Activated T-cell treated with anti-CD3 and anti-CD28 coated beads, Interleukin-2, amount 50 U/mL, for 72 hours (primary cell): ENCODE data around the gene MECR. TPM values are rescaled to one million over a fixed set of nuclear protein-coding genes. Genes with fewer than 3 reads are reported as not detected.

Experiments used
- ATAC-seq, 2 donors: fragments of 150-1000 bp; cut with Tn5 transposase; replicated peaks in 1 of 2; 2 replicates each; pipeline ENCODE4 v1.10.0; 2021; ENCODE audit warnings: moderate library complexity in 2 of 2, mild to moderate bottlenecking in 1 of 2
- DNase-seq, 2 donors: peaks; one replicate each; pipeline ENCODE4 v3.0.0; 2021 to 2022; ENCODE audit warnings: mixed read lengths in 1 of 2
- H3K27ac Mint-ChIP-seq: one replicate; pipeline ENCODE4 v1.8.0; 2022; ENCODE audit warnings: mild to moderate bottlenecking, moderate library complexity, mixed read lengths
- H3K27me3 Mint-ChIP-seq: one replicate; pipeline ENCODE4 v1.8.0; 2022; ENCODE audit warnings: low read depth, mixed read lengths
- H3K36me3 Mint-ChIP-seq, 2 donors: one replicate each; pipeline ENCODE4 v1.8.0; 2022; ENCODE audit warnings: mixed read lengths in 2 of 2, mild to moderate bottlenecking in 1 of 2; ENCODE audit not compliant: insufficient read depth in 2 of 2
- H3K4me1 Mint-ChIP-seq: one replicate; pipeline ENCODE4 v1.8.0; 2022; ENCODE audit warnings: low read depth, mixed read lengths
- H3K4me3 Mint-ChIP-seq, 2 donors: one replicate each; pipeline ENCODE4 v1.8.0; 2022; ENCODE audit warnings: mild to moderate bottlenecking in 2 of 2, mixed read lengths in 2 of 2, moderate library complexity in 2 of 2
- H3K9me3 Mint-ChIP-seq, 2 donors: one replicate each; pipeline ENCODE4 v1.8.0; 2022; ENCODE audit warnings: mixed read lengths in 2 of 2
- total RNA-seq, 2 donors: library from RNA; stranded (reverse); gene quantifications; one replicate each; pipeline ENCODE4 v1.2.3, GENCODE V29; 2022

Gene MECR
- total RNA-seq, 2 donors from 2014 or later: 23.5 to 37.0 TPM

DNA sequence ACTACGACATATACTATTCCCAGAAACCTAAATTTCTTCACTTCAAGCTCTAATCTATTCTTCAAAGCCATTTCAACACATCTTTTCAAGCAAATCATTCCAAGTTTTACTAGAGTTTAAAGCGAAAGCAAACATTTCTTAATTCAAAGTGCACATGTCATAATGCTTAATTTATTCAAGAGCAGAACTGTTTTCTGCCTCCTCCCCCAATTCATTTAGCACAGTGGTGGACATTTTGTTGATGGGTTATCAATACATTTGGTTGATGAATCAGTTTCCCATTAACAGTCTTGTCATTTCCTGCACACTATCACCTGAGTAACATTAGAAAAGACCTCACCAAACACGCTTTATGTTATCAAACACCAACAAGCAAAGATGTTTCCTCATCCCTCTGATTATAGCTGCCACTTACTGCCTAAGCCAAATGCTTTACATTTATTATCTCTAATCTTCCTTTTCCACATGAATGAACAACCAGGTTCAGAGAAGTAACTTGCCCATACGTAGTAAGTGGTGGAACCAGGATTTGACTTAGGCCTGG, 51.0 kb downstream of the MECR start:
- no peak for DNase-seq
- H3K27me3 Mint-ChIP-seq: no peaks in the 10 kb centered on the region

GRCh38 chr1:29177022-29177705, 53.6 kb downstream of the MECR start:
- Mint-ChIP-seq H3K36me3 (peaks cover 15 to 53% of the 10 kb centered on the region in 2 donors), H3K27ac (peak overlapping the region; percentile 52), H3K4me1 (peaks cover 61% of the 10 kb centered on the region), H3K4me3 (peak overlapping the region; percentile 60 to 66), H3K27me3 (no peaks in the 10 kb centered on the region), H3K9me3 (no peaks in the 10 kb centered on the region)
- DNase-seq (no peak), ATAC-seq (no peak)

More for the DNA sequence above, 51.0 kb downstream of the MECR start:
- Mint-ChIP-seq H3K4me3 (peak overlapping the region; percentile 91 to 99), H3K36me3 (peaks cover 15 to 44% of the 10 kb centered on the region in 2 donors), H3K9me3 (no peaks in the 10 kb centered on the region), H3K27ac (peak overlapping the region; percentile 98), H3K4me1 (peaks cover 56% of the 10 kb centered on the region)
- no peak for ATAC-seq

DNA sequence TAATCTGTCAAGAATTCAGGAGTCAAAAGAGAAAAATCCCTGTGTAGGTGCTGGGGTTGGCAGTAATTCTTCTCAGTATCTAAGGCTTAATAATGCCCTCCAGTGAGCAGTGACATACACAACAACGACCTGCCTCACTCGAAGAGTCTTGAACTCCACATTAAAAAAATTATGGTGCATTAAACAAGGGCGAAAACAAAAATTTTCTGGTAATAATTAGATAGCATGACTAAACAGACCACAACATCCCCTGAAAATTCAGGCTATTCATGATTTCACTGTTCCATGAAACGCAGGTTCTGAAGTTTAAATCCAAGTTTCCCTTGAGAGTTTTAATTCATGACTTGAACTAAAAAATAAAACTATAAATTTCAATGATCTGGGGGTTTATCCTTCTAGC, 54.2 kb downstream of the MECR start:
- H3K9me3 Mint-ChIP-seq: no peaks in the 10 kb centered on the region
- peaks cover 65% of the 10 kb centered on the region for H3K4me1 Mint-ChIP-seq
- H3K36me3 Mint-ChIP-seq: peaks cover 15 to 53% of the 10 kb centered on the region in 2 donors
- peak overlapping the region in 1 of 2 donors; percentile 53 for H3K4me3 Mint-ChIP-seq
- DNase-seq (no peak), ATAC-seq (no peak)
- H3K27ac Mint-ChIP-seq: no peak overlapping the region
- H3K27me3 Mint-ChIP-seq: no peaks in the 10 kb centered on the region

DNA sequence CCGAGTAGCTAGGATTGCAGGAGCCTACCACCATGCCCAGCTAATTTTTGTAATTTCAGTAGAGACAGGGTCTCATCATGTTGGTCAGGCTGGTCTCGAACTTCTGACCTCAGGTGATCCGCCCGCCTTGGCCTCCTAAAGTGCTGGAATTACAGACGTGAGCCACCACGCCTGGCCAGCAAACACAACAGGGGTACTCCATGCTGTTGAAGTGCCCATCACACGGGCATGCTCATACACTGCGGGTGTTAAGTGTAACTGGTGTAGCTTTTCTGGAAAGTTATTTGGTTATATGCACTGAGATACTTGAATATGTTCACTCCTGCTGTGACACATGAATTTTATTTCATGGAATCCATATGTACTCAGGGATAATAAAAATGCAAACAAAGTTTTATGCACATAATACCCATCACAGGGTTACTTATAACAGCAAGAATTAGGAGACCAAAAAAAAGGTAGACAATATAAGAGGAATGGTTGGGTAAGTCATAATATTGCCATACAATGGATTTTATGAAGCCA, 58.3 kb downstream of the MECR start:
- no peak for DNase-seq
- H3K27ac Mint-ChIP-seq: no peak overlapping the region
- H3K4me3 Mint-ChIP-seq: peak overlapping the region in 1 of 2 donors; percentile 2
- no peaks in the 10 kb centered on the region for H3K27me3 Mint-ChIP-seq
- peaks cover 8 to 41% of the 10 kb centered on the region in 2 donors for H3K36me3 Mint-ChIP-seq
- ATAC-seq: no peak
- H3K4me1 Mint-ChIP-seq: peaks cover 63% of the 10 kb centered on the region
- no peaks in the 10 kb centered on the region for H3K9me3 Mint-ChIP-seq

DNA sequence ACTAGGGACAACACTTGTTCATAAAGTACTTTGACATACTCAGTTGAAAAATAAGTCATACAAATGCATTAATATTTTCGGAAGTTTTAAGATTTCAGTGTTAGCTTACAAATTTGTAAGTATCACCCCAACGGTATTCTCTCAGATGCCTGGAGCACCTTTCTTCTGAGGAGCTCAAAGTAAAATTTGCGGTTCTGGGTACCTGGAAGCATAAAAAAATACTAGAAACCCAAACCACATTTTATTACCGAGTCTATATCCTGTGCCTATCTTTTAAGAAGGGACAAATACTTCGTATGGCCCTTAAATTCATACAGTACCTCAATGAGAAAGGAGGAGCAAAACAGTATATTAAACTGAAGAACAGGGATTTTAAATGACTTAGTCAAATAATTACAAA, 59.2 kb downstream of the MECR start:
- H3K4me1 Mint-ChIP-seq: peaks cover 59% of the 10 kb centered on the region
- H3K27me3 Mint-ChIP-seq: no peaks in the 10 kb centered on the region
- peaks cover 7 to 40% of the 10 kb centered on the region in 2 donors for H3K36me3 Mint-ChIP-seq
- peak overlapping the region in 1 of 2 donors; percentile 59 for H3K4me3 Mint-ChIP-seq
- DNase-seq (no peak), ATAC-seq (no peak)
- no peaks in the 10 kb centered on the region for H3K9me3 Mint-ChIP-seq
- peak overlapping the region; percentile 68 for H3K27ac Mint-ChIP-seq

DNA sequence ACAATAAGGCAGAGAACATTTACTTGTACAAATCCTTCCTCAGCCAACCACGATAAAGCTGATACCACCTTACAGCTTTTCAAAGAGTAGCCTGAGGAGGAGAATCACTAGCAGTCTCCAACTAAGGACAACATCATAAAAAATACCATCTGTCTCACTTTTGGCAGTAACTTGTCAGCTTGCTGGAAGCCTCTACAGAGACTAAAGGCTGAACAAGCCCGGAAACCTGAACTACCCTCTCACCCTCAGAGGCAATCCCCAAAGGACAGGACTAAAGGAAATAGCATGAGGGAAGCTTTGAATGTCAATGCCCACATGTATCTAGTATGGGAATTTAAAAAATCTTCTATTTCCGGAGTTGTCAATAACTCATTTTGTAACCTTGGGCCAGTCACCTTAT, 59.6 kb downstream of the MECR start:
- H3K9me3 Mint-ChIP-seq: no peaks in the 10 kb centered on the region
- peak overlapping the region; percentile 5 to 59 for H3K4me3 Mint-ChIP-seq
- DNase-seq (no peak), ATAC-seq (no peak)
- H3K27ac Mint-ChIP-seq: peak overlapping the region; percentile 35
- H3K4me1 Mint-ChIP-seq: peaks cover 56% of the 10 kb centered on the region
- H3K27me3 Mint-ChIP-seq: no peaks in the 10 kb centered on the region
- peaks cover 8 to 38% of the 10 kb centered on the region in 2 donors for H3K36me3 Mint-ChIP-seq

DNA sequence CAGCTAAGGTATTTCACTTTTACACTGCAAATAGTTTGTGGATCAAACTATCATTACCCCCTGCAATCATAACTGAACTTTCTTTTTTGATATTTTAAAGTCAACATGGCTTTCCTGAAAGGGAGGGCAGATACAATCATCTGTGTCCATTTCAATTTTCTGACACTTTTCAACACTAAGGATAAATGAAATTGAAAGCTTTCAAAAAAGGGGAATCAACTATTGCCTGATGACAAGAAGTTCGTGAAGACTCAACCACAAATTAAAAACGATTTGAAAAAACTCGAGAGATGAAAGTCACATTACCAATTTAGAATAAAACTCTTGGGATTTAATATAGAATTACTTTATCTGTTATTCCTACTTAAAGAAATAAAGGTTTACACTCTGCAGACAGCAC, 60.8 kb downstream of the MECR start:
- DNase-seq: no peak
- no peaks in the 10 kb centered on the region for H3K9me3 Mint-ChIP-seq
- no peaks in the 10 kb centered on the region for H3K27me3 Mint-ChIP-seq
- H3K4me3 Mint-ChIP-seq: peak overlapping the region in 1 of 2 donors; percentile 40
- peaks cover 62% of the 10 kb centered on the region for H3K4me1 Mint-ChIP-seq
- H3K36me3 Mint-ChIP-seq: peaks cover 9 to 38% of the 10 kb centered on the region in 2 donors
- ATAC-seq: no peak
- H3K27ac Mint-ChIP-seq: peak overlapping the region; percentile 46

DNA sequence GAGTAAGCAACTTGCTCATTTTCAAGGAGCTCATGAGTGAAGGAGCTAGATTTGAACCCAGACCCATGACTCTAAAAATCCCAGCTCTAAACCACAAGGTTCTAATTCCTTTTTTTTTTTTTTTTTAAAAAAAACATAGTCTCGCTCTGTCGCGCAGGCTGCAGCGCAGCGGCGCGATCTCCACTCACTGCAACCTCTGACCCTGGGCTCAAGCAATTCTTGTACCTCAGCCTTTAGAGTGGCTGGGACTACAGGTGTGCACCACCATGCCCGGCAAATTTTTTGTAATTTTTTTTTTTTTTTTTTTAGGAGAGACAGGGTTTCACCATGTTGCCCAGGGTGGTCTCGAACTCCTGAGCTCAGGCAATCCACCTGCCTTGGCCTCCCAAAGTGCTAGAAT, 62.8 kb downstream of the MECR start:
- Mint-ChIP-seq H3K36me3 (peaks cover 10 to 38% of the 10 kb centered on the region in 2 donors), H3K27me3 (no peaks in the 10 kb centered on the region), H3K9me3 (no peaks in the 10 kb centered on the region), H3K4me1 (peaks cover 65% of the 10 kb centered on the region), H3K4me3 (no peak overlapping the region), H3K27ac (no peak overlapping the region)
- ATAC-seq (no peak), DNase-seq (no peak)

DNA sequence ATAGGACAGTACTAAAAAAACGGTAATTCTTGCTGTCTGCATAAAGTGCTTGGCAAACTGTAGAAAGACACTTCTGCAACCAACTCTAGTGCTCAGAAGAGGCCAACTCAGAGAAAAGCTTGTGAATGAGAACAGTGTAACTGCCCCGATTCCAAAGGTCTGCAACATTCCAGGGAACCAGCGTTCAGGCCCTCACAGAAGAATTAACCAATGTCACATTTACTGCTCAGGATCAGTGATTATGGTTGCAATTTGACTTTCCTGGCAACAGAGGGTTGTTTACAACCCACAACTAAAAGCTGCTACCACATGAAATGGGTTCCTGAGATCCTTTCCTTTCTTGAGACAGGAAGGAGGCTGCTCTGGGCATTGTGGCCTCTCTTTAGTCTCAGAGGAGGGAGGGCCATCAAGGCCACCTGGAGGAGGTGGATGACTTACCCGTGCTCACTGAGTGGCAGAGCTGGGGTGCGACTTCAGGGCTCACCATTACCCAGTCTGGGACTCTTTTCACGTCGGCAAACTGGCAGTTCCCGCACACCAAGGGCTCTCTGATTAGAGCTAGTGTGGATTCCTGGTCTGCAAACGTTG, 64.3 kb downstream of the MECR start:
- ATAC-seq (peak; percentile 19 to 41), DNase-seq (no peak)
- peaks cover 50% of the 10 kb centered on the region for H3K4me1 Mint-ChIP-seq
- H3K27ac Mint-ChIP-seq: peak overlapping the region; percentile 50
- H3K27me3 Mint-ChIP-seq: no peaks in the 10 kb centered on the region
- H3K4me3 Mint-ChIP-seq: no peak overlapping the region
- peaks cover 10 to 37% of the 10 kb centered on the region in 2 donors for H3K36me3 Mint-ChIP-seq
- no peaks in the 10 kb centered on the region for H3K9me3 Mint-ChIP-seq

GRCh38 chr1:29164588-29164987, 66.1 kb downstream of the MECR start:
- H3K9me3 Mint-ChIP-seq: no peaks in the 10 kb centered on the region
- no peak for ATAC-seq
- DNase-seq: no peak
- H3K27me3 Mint-ChIP-seq: no peaks in the 10 kb centered on the region
- H3K4me3 Mint-ChIP-seq: no peak overlapping the region
- peaks cover 10 to 30% of the 10 kb centered on the region in 2 donors for H3K36me3 Mint-ChIP-seq
- H3K27ac Mint-ChIP-seq: peak overlapping the region; percentile 48
- H3K4me1 Mint-ChIP-seq: peaks cover 33% of the 10 kb centered on the region

- Mint-ChIP-seq H3K27ac (no peak overlapping the region), H3K27me3 (no peaks in the 10 kb centered on the region), H3K4me1 (peaks cover 25% of the 10 kb centered on the region), H3K36me3 (peaks cover 9 to 32% of the 10 kb centered on the region in 2 donors), H3K9me3 (no peaks in the 10 kb centered on the region), H3K4me3 (no peak overlapping the region)
- ATAC-seq: no peak
- DNase-seq: no peak
These were observed 68.1 kb downstream of the MECR start for GRCh38 chr1:29162476-29163138.

DNA sequence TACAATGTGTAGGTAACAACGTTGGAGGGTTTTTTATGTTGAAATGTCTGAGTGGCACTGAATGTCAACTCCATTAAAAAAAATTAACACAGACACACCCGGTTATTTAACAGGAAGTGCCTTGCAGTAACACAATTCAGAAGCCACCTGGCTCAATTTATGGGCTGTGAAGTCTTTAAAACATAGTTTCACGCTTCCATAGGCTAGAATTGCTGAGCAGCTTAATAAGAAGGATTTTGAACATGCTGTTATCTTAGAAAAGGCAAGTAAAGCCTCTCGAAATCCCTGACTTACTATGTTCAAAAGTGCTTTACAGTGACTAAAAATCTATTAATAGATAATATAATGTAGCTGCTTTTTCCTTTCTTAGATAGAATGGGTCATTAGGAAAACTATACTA, 68.7 kb downstream of the MECR start:
- Mint-ChIP-seq H3K4me1 (peaks cover 25% of the 10 kb centered on the region), H3K27ac (no peak overlapping the region), H3K9me3 (no peaks in the 10 kb centered on the region), H3K4me3 (no peak overlapping the region), H3K36me3 (peaks cover 9 to 29% of the 10 kb centered on the region in 2 donors), H3K27me3 (no peaks in the 10 kb centered on the region)
- DNase-seq (no peak), ATAC-seq (no peak)

DNA sequence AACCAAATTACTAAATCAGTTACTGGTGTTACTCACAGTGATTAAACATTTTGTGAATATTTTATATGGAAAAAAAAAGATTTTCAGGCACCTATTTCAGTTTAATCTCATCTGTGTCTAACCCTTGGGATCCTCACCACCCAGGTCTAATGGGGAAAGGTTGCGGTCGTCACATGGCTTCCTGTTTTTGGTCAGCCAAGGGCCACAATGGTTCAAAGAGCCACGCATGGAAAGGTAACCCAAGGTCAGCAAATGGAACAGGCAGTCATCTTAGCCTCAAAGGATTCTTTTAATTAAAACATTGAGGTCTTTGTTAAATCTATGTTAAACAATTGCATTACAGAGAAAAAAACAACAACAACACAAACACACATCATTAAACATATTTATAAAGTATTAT, 71.0 kb downstream of the MECR start:
- ATAC-seq: no peak

More for the DNA sequence above, 71.0 kb downstream of the MECR start:
- peaks cover 11% of the 10 kb centered on the region for H3K4me1 Mint-ChIP-seq
- H3K27me3 Mint-ChIP-seq: no peaks in the 10 kb centered on the region
- H3K27ac Mint-ChIP-seq: no peak overlapping the region
- DNase-seq: no peak
- peaks cover 8 to 29% of the 10 kb centered on the region in 2 donors for H3K36me3 Mint-ChIP-seq
- H3K9me3 Mint-ChIP-seq: no peaks in the 10 kb centered on the region
- no peak overlapping the region for H3K4me3 Mint-ChIP-seq
